ENCODE data around the gene LSM10.

GRCh38 chr1:36402504-36402890 lies 4.8 kb upstream of the LSM10 start:
- TF ChIP-seq, protein P1, sequence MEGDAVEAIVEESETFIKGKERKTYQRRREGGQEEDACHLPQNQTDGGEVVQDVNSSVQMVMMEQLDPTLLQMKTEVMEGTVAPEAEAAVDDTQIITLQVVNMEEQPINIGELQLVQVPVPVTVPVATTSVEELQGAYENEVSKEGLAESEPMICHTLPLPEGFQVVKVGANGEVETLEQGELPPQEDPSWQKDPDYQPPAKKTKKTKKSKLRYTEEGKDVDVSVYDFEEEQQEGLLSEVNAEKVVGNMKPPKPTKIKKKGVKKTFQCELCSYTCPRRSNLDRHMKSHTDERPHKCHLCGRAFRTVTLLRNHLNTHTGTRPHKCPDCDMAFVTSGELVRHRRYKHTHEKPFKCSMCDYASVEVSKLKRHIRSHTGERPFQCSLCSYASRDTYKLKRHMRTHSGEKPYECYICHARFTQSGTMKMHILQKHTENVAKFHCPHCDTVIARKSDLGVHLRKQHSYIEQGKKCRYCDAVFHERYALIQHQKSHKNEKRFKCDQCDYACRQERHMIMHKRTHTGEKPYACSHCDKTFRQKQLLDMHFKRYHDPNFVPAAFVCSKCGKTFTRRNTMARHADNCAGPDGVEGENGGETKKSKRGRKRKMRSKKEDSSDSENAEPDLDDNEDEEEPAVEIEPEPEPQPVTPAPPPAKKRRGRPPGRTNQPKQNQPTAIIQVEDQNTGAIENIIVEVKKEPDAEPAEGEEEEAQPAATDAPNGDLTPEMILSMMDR (IDR thresholded peaks at IDR 0.05; ENCODE audit: insufficient read depth, low read length, poor library complexity, severe bottlenecking) = no peak
- TF ChIP-seq EZH2phosphoT487 (conservative IDR thresholded peaks at IDR 0.05; ENCODE audit: low read length) = no peak

Data from SU-DHL-6 (cell line).